K562 (cell line): ENCODE data around the gene SAP25. TPM values are rescaled to one million over a fixed set of nuclear protein-coding genes. Genes with fewer than 3 reads are reported as not detected.

Experiments
- CBX5 ChIP-seq: IDR thresholded peaks from 2 replicates; pipeline ENCODE4 v1.6.1; 2014; ENCODE audit warnings: low read depth, borderline replicate concordance
- HDAC6 ChIP-seq: IDR thresholded peaks from 2 replicates; pipeline ENCODE4 v1.6.1; 2012; ENCODE audit warnings: low read depth, mild to moderate bottlenecking, control low read depth, inconsistent platforms, low read length, moderate library complexity
- KDM1A ChIP-seq, 2 experiments: fragments of 450-650 bp; IDR thresholded peaks; 2 replicates each; pipeline ENCODE4 v1.6.1; 2016; ENCODE audit warnings: mild to moderate bottlenecking in 2 of 2
- PHF21A ChIP-seq: fragments of 450-650 bp; IDR thresholded peaks from 2 replicates; pipeline ENCODE4 v1.6.1; 2017; ENCODE audit warnings: low read depth, borderline replicate concordance
- POLR2AphosphoS5 ChIP-seq: IDR thresholded peaks from 2 replicates; pipeline ENCODE4 v1.6.1; 2011; ENCODE audit warnings: mild to moderate bottlenecking, low read depth, low read length, moderate library complexity; ENCODE audit not compliant: control insufficient read depth, insufficient read depth
- RB1 ChIP-seq: fragments of 450-650 bp; IDR thresholded peaks from 2 replicates; pipeline ENCODE4 v1.6.1; 2017; ENCODE audit warnings: low read depth, mild to moderate bottlenecking
- SOX6 ChIP-seq: fragments of 450-650 bp; IDR thresholded peaks from 2 replicates; pipeline ENCODE4 v1.6.1; 2014; ENCODE audit warnings: mild to moderate bottlenecking
- TEAD4 ChIP-seq, 2 experiments: sonication (generic) in 1 of 2; formaldehyde crosslinking in 1 of 2; IDR thresholded peaks; 2 replicates each; pipeline versions ENCODE4 v1.6.1 to v1.8.0; 2012 to 2022; ENCODE audit warnings: borderline replicate concordance in 1 of 2, inconsistent platforms in 1 of 2, low read length in 1 of 2, mild to moderate bottlenecking in 1 of 2, missing genetic modification reagents in 1 of 2
- polyA plus RNA-seq, 8 experiments: library from polyadenylated mRNA; depleted of rRNA in 4 of 8; stranded (reverse) in 5 of 8; unstranded in 3 of 8; fragments of >200 nt; fragmentation: Nextera tagmentation in 2 of 8; fragmentation: Illumina TruSeq in 1 of 8; extraction: Ambion mirVana in 2 of 8; extraction: Trizol in 1 of 8; gene quantifications; 2 replicates each; pipeline versions ENCODE4 v1.2.1 to v1.2.3, GENCODE V29; 2011 to 2014; ENCODE audit warnings: inconsistent platforms in 1 of 8, missing spikeins in 1 of 8
- total RNA-seq, 7 experiments: library from RNA; depleted of rRNA in 6 of 7; stranded (reverse); fragments of >200 nt in 6 of 7; fragmentation: Illumina TruSeq in 2 of 7; extraction: Trizol in 2 of 7; gene quantifications; 2 replicates each; pipeline versions ENCODE4 v1.2.1 to v1.2.3, GENCODE V29; 2011 to 2021; ENCODE audit warnings: low replicate concordance in 1 of 7
- TF ChIP-seq, protein P1 (sequence below): fragments of 450-650 bp; IDR thresholded peaks from 2 replicates; pipeline ENCODE4 v1.6.1; 2017; ENCODE audit warnings: antibody characterized with exemption, mild to moderate bottlenecking
- TF ChIP-seq, protein P2 (sequence below): fragments of 450-650 bp; IDR thresholded peaks from 2 replicates; pipeline ENCODE4 v1.6.1; 2016; ENCODE audit warnings: mild to moderate bottlenecking, moderate library complexity

SAP25 gene
- total and polyA plus RNA-seq, 9 of the 15 experiments (the other 6 are each of a cell fraction or from before 2014, with no cell fraction given): 0.13 to 5.3 (median 0.78) TPM; not detected in 1

DNA sequence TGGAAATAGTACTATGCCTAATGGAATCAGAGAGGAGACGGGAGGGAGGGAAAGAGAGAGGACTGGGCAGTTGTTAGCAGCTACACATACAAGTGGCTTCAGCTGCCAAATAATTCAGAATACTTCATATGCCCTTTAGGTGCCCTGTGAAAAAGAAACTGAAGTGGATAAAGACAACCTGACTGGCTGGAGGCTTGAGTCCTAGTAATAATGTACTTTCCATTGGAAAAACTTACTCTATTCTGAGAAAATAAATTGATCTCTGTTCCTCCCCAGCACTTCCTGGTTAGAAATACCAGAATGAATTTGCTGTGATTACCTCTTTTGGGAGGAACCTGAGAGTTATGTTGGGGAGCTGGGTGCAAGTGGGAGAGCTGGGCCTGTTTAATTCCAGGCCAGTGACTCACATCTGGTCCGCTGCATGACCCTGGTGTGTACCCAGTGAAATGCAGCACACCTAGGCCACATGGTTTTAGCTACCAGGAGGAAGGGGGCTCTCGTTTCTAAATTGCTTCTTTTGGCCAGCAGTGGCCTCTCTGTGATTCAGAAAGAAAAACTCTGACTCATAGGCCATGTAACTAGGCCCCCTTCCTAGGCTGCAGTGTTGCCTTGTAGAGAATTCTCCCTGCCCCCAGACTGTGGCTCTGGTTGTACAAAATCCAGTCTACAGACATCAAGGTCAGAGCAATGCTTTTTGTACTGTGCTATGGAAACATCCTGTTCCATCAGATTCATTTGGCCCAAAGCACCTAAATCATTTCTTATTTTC is 28.2 kb downstream of the SAP25 start (continued):
- TF ChIP-seq, protein P1, sequence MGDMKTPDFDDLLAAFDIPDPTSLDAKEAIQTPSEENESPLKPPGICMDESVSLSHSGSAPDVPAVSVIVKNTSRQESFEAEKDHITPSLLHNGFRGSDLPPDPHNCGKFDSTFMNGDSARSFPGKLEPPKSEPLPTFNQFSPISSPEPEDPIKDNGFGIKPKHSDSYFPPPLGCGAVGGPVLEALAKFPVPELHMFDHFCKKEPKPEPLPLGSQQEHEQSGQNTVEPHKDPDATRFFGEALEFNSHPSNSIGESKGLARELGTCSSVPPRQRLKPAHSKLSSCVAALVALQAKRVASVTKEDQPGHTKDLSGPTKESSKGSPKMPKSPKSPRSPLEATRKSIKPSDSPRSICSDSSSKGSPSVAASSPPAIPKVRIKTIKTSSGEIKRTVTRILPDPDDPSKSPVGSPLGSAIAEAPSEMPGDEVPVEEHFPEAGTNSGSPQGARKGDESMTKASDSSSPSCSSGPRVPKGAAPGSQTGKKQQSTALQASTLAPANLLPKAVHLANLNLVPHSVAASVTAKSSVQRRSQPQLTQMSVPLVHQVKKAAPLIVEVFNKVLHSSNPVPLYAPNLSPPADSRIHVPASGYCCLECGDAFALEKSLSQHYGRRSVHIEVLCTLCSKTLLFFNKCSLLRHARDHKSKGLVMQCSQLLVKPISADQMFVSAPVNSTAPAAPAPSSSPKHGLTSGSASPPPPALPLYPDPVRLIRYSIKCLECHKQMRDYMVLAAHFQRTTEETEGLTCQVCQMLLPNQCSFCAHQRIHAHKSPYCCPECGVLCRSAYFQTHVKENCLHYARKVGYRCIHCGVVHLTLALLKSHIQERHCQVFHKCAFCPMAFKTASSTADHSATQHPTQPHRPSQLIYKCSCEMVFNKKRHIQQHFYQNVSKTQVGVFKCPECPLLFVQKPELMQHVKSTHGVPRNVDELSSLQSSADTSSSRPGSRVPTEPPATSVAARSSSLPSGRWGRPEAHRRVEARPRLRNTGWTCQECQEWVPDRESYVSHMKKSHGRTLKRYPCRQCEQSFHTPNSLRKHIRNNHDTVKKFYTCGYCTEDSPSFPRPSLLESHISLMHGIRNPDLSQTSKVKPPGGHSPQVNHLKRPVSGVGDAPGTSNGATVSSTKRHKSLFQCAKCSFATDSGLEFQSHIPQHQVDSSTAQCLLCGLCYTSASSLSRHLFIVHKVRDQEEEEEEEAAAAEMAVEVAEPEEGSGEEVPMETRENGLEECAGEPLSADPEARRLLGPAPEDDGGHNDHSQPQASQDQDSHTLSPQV: peak; percentile 54
- TF ChIP-seq HDAC6: no peak
- 0 out of 2 replicates have a peak, but pooled peaks have one; percentile 28 for TF ChIP-seq TEAD4 (IDR thresholded peaks at IDR 0.05; ENCODE audit: low read length)
- no peak for TF ChIP-seq TEAD4 (CRISPR knock-in tag; IDR thresholded peaks at IDR 0.05; ENCODE audit: borderline replicate concordance)
- TF ChIP-seq RB1: no peak
- TF ChIP-seq CBX5: no peak
- TF ChIP-seq PHF21A: peak; percentile 86; the same call in 1 of the 2 replicates
- TF ChIP-seq POLR2AphosphoS5: no peak
- TF ChIP-seq SOX6: 0 out of 2 replicates have a peak, but pooled peaks have one; percentile 35
- peak in 1 of 2 experiments; percentile 33; a peak in 1 of 4 replicates for TF ChIP-seq KDM1A (IDR thresholded peaks at IDR 0.05)
- TF ChIP-seq, protein P2, sequence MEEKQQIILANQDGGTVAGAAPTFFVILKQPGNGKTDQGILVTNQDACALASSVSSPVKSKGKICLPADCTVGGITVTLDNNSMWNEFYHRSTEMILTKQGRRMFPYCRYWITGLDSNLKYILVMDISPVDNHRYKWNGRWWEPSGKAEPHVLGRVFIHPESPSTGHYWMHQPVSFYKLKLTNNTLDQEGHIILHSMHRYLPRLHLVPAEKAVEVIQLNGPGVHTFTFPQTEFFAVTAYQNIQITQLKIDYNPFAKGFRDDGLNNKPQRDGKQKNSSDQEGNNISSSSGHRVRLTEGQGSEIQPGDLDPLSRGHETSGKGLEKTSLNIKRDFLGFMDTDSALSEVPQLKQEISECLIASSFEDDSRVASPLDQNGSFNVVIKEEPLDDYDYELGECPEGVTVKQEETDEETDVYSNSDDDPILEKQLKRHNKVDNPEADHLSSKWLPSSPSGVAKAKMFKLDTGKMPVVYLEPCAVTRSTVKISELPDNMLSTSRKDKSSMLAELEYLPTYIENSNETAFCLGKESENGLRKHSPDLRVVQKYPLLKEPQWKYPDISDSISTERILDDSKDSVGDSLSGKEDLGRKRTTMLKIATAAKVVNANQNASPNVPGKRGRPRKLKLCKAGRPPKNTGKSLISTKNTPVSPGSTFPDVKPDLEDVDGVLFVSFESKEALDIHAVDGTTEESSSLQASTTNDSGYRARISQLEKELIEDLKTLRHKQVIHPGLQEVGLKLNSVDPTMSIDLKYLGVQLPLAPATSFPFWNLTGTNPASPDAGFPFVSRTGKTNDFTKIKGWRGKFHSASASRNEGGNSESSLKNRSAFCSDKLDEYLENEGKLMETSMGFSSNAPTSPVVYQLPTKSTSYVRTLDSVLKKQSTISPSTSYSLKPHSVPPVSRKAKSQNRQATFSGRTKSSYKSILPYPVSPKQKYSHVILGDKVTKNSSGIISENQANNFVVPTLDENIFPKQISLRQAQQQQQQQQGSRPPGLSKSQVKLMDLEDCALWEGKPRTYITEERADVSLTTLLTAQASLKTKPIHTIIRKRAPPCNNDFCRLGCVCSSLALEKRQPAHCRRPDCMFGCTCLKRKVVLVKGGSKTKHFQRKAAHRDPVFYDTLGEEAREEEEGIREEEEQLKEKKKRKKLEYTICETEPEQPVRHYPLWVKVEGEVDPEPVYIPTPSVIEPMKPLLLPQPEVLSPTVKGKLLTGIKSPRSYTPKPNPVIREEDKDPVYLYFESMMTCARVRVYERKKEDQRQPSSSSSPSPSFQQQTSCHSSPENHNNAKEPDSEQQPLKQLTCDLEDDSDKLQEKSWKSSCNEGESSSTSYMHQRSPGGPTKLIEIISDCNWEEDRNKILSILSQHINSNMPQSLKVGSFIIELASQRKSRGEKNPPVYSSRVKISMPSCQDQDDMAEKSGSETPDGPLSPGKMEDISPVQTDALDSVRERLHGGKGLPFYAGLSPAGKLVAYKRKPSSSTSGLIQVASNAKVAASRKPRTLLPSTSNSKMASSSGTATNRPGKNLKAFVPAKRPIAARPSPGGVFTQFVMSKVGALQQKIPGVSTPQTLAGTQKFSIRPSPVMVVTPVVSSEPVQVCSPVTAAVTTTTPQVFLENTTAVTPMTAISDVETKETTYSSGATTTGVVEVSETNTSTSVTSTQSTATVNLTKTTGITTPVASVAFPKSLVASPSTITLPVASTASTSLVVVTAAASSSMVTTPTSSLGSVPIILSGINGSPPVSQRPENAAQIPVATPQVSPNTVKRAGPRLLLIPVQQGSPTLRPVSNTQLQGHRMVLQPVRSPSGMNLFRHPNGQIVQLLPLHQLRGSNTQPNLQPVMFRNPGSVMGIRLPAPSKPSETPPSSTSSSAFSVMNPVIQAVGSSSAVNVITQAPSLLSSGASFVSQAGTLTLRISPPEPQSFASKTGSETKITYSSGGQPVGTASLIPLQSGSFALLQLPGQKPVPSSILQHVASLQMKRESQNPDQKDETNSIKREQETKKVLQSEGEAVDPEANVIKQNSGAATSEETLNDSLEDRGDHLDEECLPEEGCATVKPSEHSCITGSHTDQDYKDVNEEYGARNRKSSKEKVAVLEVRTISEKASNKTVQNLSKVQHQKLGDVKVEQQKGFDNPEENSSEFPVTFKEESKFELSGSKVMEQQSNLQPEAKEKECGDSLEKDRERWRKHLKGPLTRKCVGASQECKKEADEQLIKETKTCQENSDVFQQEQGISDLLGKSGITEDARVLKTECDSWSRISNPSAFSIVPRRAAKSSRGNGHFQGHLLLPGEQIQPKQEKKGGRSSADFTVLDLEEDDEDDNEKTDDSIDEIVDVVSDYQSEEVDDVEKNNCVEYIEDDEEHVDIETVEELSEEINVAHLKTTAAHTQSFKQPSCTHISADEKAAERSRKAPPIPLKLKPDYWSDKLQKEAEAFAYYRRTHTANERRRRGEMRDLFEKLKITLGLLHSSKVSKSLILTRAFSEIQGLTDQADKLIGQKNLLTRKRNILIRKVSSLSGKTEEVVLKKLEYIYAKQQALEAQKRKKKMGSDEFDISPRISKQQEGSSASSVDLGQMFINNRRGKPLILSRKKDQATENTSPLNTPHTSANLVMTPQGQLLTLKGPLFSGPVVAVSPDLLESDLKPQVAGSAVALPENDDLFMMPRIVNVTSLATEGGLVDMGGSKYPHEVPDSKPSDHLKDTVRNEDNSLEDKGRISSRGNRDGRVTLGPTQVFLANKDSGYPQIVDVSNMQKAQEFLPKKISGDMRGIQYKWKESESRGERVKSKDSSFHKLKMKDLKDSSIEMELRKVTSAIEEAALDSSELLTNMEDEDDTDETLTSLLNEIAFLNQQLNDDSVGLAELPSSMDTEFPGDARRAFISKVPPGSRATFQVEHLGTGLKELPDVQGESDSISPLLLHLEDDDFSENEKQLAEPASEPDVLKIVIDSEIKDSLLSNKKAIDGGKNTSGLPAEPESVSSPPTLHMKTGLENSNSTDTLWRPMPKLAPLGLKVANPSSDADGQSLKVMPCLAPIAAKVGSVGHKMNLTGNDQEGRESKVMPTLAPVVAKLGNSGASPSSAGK: 0 out of 2 replicates have a peak, but pooled peaks have one; percentile 17
